PFSK-1 (cell line): ENCODE measurements around the gene DNAH6.

Experiments used
- FOXP2 ChIP-seq: optimal IDR thresholded peaks from 2 replicates; pipeline ENCODE3; 2011; ENCODE audit warnings: borderline replicate concordance, control low read depth, inconsistent platforms; ENCODE audit not compliant: insufficient read depth; ENCODE audit errors: extremely low read length, extremely low read depth
- POLR2AphosphoS5 ChIP-seq: IDR thresholded peaks from 2 replicates; pipeline ENCODE4 v1.6.1; 2012; ENCODE audit warnings: low read depth, mild to moderate bottlenecking, control low read depth, low read length, moderate library complexity
- SIN3A ChIP-seq: IDR thresholded peaks from 2 replicates; pipeline ENCODE4 v1.6.1; 2012; ENCODE audit warnings: mild to moderate bottlenecking, low read length, moderate library complexity, borderline replicate concordance; ENCODE audit not compliant: insufficient read depth
- TAF1 ChIP-seq: IDR thresholded peaks from 2 replicates; pipeline ENCODE4 v1.6.1; 2012; ENCODE audit warnings: low read length, control low read depth, borderline replicate concordance; ENCODE audit not compliant: insufficient read depth
- TF ChIP-seq, protein P1 (sequence below), 2 experiments: IDR thresholded peaks; 2 replicates each; pipeline versions ENCODE4 v1.6.1 to v1.8.0; 2011 to 2012; ENCODE audit warnings: low read depth in 2 of 2, low read length in 2 of 2, control low read depth in 1 of 2, inconsistent platforms in 1 of 2, mild to moderate bottlenecking in 1 of 2, moderate library complexity in 1 of 2; ENCODE audit not compliant: insufficient read depth in 1 of 2

DNAH6 gene

GRCh38 chr2:84778911-84779690 lies 262.8 kb downstream of the DNAH6 start:
- TF ChIP-seq, protein P1, sequence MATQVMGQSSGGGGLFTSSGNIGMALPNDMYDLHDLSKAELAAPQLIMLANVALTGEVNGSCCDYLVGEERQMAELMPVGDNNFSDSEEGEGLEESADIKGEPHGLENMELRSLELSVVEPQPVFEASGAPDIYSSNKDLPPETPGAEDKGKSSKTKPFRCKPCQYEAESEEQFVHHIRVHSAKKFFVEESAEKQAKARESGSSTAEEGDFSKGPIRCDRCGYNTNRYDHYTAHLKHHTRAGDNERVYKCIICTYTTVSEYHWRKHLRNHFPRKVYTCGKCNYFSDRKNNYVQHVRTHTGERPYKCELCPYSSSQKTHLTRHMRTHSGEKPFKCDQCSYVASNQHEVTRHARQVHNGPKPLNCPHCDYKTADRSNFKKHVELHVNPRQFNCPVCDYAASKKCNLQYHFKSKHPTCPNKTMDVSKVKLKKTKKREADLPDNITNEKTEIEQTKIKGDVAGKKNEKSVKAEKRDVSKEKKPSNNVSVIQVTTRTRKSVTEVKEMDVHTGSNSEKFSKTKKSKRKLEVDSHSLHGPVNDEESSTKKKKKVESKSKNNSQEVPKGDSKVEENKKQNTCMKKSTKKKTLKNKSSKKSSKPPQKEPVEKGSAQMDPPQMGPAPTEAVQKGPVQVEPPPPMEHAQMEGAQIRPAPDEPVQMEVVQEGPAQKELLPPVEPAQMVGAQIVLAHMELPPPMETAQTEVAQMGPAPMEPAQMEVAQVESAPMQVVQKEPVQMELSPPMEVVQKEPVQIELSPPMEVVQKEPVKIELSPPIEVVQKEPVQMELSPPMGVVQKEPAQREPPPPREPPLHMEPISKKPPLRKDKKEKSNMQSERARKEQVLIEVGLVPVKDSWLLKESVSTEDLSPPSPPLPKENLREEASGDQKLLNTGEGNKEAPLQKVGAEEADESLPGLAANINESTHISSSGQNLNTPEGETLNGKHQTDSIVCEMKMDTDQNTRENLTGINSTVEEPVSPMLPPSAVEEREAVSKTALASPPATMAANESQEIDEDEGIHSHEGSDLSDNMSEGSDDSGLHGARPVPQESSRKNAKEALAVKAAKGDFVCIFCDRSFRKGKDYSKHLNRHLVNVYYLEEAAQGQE (IDR thresholded peaks at IDR 0.05; ENCODE audit: insufficient read depth in 1 of 2, low read depth in 2 of 2, low read length in 2 of 2) = no peak
- TF ChIP-seq TAF1 (no peak), POLR2AphosphoS5 (no peak), SIN3A (no peak), FOXP2 (no peak)

- TF ChIP-seq, protein P1 (IDR thresholded peaks at IDR 0.05; ENCODE audit: insufficient read depth in 1 of 2, low read depth in 2 of 2, low read length in 2 of 2) = no peak
- TF ChIP-seq FOXP2 (no peak), SIN3A (no peak), POLR2AphosphoS5 (no peak), TAF1 (no peak)
These were observed 263.5 kb downstream of the DNAH6 start for GRCh38 chr2:84779781-84780180.

DNA sequence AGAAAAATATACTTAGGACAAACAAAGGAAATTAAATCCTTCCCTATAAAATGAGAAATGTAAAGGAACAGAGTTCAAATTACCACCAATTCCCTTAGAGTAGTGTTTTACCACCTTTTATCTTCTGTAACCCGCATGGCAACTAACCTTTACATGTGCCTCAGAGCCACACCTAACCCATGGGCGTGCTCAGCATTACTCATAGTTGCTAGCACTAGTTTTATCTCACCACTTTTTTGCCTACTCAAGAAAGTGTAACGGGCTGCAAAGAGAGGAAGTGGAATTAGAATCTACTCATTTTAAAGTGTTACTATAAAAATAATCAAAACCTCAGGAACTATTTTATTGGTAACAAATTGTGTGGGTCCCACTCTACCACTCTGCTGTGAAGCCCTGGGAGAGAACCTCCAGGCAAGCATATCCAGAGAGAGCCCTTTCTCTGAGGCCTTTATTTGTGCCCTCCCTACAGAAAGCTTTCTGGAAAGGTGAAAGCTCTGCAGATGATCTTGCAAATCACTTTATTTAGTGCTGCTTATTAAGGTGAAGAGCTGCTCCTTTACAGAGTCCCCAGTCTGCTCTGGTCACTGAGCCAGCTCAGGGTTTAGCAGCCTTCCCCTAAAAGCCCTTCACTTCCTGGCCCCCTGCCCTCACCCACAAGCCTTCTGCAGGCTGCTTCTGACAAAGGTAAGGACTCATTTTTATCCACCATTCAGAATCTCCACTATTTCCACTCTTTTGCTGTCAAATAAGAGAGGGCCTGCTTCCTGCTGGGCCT lies 265.8 kb downstream of the DNAH6 start:
- TF ChIP-seq SIN3A (no peak), POLR2AphosphoS5 (no peak), FOXP2 (no peak), TAF1 (no peak)
- TF ChIP-seq, protein P1 (IDR thresholded peaks at IDR 0.05; ENCODE audit: insufficient read depth in 1 of 2, low read depth in 2 of 2, low read length in 2 of 2) = no peak

- TF ChIP-seq, protein P1 (IDR thresholded peaks at IDR 0.05; ENCODE audit: insufficient read depth in 1 of 2, low read depth in 2 of 2, low read length in 2 of 2) = no peak
- TF ChIP-seq POLR2AphosphoS5 (no peak), TAF1 (no peak), FOXP2 (no peak)
These were observed 266.6 kb downstream of the DNAH6 start for GRCh38 chr2:84782717-84783442.
